Activated CD4-positive, alpha-beta memory T cell treated with anti-CD3 and anti-CD28 coated beads for 36 hours (primary cell): ENCODE results near the gene ADCYAP1R1. TPM values are rescaled to one million over a fixed set of nuclear protein-coding genes. Genes with fewer than 3 reads are reported as not detected.

Experiments
- CTCF ChIA-PET: fragments of 350-600 bp; sonication (Branson Sonifier 250); formaldehyde crosslinking; loops from one replicate; lab custom pipeline; 2021; ENCODE audit warnings: antibody characterized with exemption, inconsistent platforms; lab: Charles Lee
- POLR2A ChIA-PET: fragments of 350-600 bp; sonication (Branson Sonifier 250); formaldehyde crosslinking; loops from one replicate; lab custom pipeline; 2021; ENCODE audit warnings: antibody characterized with exemption; lab: Charles Lee
- DNase-seq: peaks from one replicate; pipeline ENCODE4 v3.0.0-alpha.2; 2020
- H3K27ac Mint-ChIP-seq: one replicate; pipeline ENCODE4 v1.8.0; 2021; ENCODE audit warnings: mixed read lengths
- H3K27me3 Mint-ChIP-seq: one replicate; pipeline ENCODE4 v1.8.0; 2021; ENCODE audit warnings: mixed read lengths
- H3K36me3 Mint-ChIP-seq: one replicate; pipeline ENCODE4 v1.8.0; 2021; ENCODE audit warnings: mixed read lengths
- H3K4me1 Mint-ChIP-seq: one replicate; pipeline ENCODE4 v1.8.0; 2021; ENCODE audit warnings: low read depth, mixed read lengths
- H3K4me3 Mint-ChIP-seq: one replicate; pipeline ENCODE4 v1.8.0; 2021; ENCODE audit warnings: mild to moderate bottlenecking, mixed read lengths
- H3K9me3 Mint-ChIP-seq: one replicate; pipeline ENCODE4 v1.8.0; 2021; ENCODE audit warnings: mixed read lengths
- intact Hi-C: fragments of 100-400 bp; cut with micrococcal nuclease; formaldehyde crosslinking; loops from one replicate; pipeline ENCODE4 v1.15.1; 2023
- total RNA-seq, 2 experiments: library from RNA; stranded (reverse); gene quantifications; one replicate each; pipeline ENCODE4 v1.2.3, GENCODE V29; 2021

ADCYAP1R1 gene
- not detected for total RNA-seq

DNA sequence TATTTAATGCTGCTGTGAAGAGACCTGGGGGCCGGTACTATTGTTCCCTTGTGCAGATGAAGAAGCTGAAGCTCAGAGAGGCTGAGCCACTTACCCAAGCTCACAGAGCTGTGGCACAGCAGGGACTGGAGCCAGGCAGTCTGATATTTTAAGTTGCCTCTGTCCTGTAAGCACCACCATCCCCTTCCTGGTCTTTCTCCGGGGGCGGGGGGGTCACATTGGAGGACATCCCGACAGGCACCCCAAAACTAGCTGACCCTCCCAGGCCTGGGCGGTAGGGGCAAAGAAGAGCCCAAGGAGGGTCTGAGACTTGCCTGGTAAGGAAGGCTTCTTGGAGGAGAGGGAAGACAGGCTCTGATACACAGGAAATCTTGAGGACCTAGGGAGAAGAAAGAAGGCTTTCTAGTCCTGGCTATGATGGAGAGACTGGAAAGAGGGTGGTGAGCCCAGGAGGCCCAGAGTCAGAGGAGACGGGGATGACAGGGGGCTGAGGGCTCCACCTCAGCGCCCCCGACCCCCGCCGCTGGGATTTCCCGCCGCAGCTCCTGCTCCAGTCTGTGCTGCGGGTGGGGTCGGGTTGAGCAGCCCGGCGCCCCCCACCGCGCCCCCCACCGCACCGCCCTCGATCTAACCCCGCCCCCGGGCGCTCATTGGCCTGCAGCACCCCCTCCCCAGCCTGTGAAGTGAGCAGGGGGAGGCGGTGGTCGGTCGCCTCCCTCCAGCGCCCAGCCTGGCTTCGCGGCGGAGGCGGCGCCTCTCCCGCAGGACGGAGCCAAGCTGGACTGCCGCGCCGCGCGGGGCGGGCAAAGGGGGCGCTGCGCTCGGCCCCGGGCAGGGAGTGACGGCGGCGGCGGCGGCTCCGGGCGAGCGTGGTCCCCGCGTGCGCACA, at the start of gene ADCYAP1R1:
Gene ADCYAP1R1, plus strand, starts transcription at position 711 of the 889 bp plus-strand sequence. CDS start 10,957 bp downstream, outside the sequence.
- no peak within 1 kb of the TSS for H3K27ac Mint-ChIP-seq
- intact Hi-C loops = no loop called here
- CTCF ChIA-PET = no interaction called here
- no peaks in the 10 kb centered on the region for H3K9me3 Mint-ChIP-seq
- DNase-seq = no peak
- no peak within 1 kb of the TSS for H3K4me3 Mint-ChIP-seq
- no peaks in the 10 kb centered on the region for H3K36me3 Mint-ChIP-seq
- peaks cover 1% of the 10 kb centered on the region for H3K4me1 Mint-ChIP-seq
- H3K27me3 Mint-ChIP-seq = peaks cover 28% of the 10 kb centered on the region
- POLR2A ChIA-PET = no interaction called here

DNA sequence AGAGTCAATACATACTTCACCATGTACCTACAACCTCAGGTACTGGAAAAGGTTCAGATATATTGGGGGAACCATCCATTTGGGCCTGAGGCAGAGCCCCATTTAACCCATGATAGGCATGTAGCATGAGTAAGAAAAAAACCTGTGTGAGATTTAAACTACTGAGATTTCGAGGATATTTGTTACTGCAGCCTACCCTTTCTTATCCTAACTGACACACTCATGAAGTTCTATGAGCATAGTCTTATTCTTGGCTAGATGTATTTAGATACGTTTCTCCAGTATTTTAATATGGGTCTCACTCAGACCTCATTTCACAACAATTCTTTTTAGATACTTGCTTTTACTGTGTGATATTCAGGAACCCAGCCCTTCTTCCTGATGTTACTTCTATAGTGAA, 49.0 kb upstream of the ADCYAP1R1 start:
- H3K27ac Mint-ChIP-seq = no peak overlapping the region
- DNase-seq = no peak
- ChIA-PET POLR2A (no interaction called here), CTCF (no interaction called here)
- H3K4me3 Mint-ChIP-seq = no peak overlapping the region
- intact Hi-C loops = no loop called here
- H3K27me3 Mint-ChIP-seq = no peaks in the 10 kb centered on the region
- no peaks in the 10 kb centered on the region for H3K4me1 Mint-ChIP-seq
- H3K36me3 Mint-ChIP-seq = no peaks in the 10 kb centered on the region
- H3K9me3 Mint-ChIP-seq = no peaks in the 10 kb centered on the region

DNA sequence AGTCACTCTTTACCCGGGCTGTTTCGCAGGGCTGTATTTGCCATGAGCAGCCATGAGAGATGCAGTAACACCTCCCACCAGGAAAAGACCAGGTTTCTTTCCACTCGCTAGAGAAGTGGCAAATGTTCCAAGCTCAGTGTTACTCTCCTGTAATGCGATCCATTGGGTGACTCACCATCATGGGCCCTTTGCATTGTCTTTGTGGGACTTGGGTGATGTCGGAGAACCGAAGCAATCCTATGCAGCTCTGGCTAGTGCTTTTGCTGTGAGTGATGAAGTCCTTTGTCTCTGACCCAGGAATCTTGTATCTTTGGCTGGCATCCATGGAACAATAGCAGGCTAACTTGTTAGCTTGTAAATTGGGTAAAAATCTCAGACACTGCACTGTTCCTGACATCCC, 48.4 kb upstream of the ADCYAP1R1 start:
- no peaks in the 10 kb centered on the region for H3K4me1 Mint-ChIP-seq
- no peak overlapping the region for H3K4me3 Mint-ChIP-seq
- no peaks in the 10 kb centered on the region for H3K9me3 Mint-ChIP-seq
- ChIA-PET CTCF (interaction anchor here (1.0 kb wide), 1 partner anchor 20 kb away, joined by 5 read pairs; no protein-coding TSS in a partner anchor), POLR2A (no interaction called here)
- intact Hi-C loops = no loop called here
- no peaks in the 10 kb centered on the region for H3K36me3 Mint-ChIP-seq
- H3K27ac Mint-ChIP-seq = no peak overlapping the region
- no peak for DNase-seq
- no peaks in the 10 kb centered on the region for H3K27me3 Mint-ChIP-seq

DNA sequence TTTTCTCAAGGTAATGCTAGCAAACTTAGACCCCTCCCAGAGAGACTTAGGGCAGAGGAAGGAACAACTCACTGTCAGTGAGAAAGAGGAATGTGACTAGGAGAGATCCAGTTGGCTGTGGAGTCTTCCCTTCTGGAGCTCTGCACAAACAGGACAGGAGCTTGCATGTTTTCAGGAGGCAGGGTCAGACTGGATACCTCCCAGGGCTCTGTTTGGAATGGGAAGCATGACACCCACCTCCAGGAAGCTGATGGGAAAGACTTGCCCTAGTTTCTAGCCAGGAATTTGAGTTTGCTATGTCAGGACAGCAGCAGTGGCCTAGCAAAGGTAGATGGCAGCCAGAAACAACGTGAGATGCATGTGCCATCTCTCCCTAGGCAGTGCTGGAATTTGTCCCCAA, 47.7 kb upstream of the ADCYAP1R1 start:
- H3K9me3 Mint-ChIP-seq = no peaks in the 10 kb centered on the region

DNA sequence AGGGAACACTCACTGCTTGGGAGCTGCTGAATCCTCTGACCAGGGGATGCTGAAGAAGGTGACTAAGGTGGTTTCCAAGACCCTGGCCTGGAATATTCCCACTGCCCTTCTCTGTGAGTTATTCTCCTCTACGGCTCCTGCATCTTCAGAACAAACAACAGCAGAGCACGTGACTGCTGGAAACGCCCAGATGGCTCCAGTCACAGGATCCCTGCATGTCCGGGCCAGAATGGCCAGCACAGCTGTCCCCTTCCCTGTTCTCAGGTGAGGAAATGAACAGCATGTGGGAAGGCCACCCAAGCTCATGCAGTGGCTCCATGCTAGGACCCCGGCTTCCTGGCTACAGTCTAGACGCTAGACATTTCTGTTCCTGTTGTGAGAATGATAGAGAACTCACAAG, 45.3 kb upstream of the ADCYAP1R1 start:
- Mint-ChIP-seq H3K4me3 (no peak overlapping the region), H3K27ac (no peak overlapping the region), H3K36me3 (no peaks in the 10 kb centered on the region), H3K27me3 (peaks cover 2% of the 10 kb centered on the region), H3K9me3 (peaks cover 5% of the 10 kb centered on the region), H3K4me1 (no peaks in the 10 kb centered on the region)
- POLR2A ChIA-PET = no interaction called here
- intact Hi-C loops = no loop called here
- CTCF ChIA-PET = interaction anchor here (2.5 kb wide), 1 partner anchor 116 kb away, joined by 8 read pairs; no protein-coding TSS in a partner anchor
- DNase-seq = no peak

More for the DNA sequence above, 47.7 kb upstream of the ADCYAP1R1 start:
- ChIA-PET POLR2A (no interaction called here), CTCF (interaction anchor here (1.0 kb wide), 1 partner anchor 21 kb away, joined by 5 read pairs; no protein-coding TSS in a partner anchor)
- Mint-ChIP-seq H3K4me1 (no peaks in the 10 kb centered on the region), H3K4me3 (no peak overlapping the region), H3K36me3 (no peaks in the 10 kb centered on the region), H3K27me3 (no peaks in the 10 kb centered on the region), H3K27ac (no peak overlapping the region)
- no peak for DNase-seq
- intact Hi-C loops = no loop called here

DNA sequence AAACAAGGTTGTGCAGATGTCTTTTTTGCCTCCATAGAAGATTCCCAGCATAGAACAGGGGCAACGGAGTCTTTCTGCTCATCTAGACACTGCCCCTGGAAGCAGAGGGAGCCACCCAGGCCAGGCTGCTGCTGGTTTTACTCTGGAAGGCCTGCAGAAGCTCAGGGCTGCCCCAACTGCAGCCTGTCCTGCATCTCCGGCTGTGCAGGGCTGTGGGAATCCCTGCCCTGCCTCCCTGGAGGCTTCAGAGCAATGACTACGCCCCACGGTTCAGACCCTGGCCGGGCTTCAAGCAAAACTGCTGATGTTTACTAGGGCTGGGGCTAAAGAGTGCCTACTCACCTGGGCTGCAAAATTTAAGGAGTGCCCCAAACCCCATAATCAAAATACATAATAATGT, 44.5 kb upstream of the ADCYAP1R1 start:
- Mint-ChIP-seq H3K27me3 (peaks cover 2% of the 10 kb centered on the region), H3K4me1 (no peaks in the 10 kb centered on the region), H3K36me3 (no peaks in the 10 kb centered on the region), H3K9me3 (peaks cover 5% of the 10 kb centered on the region), H3K27ac (no peak overlapping the region), H3K4me3 (no peak overlapping the region)
- ChIA-PET POLR2A (no interaction called here), CTCF (interaction anchor here (2.5 kb wide), 1 partner anchor 115 kb away, joined by 8 read pairs; no protein-coding TSS in a partner anchor)
- intact Hi-C loops = no loop called here
- DNase-seq = no peak

DNA sequence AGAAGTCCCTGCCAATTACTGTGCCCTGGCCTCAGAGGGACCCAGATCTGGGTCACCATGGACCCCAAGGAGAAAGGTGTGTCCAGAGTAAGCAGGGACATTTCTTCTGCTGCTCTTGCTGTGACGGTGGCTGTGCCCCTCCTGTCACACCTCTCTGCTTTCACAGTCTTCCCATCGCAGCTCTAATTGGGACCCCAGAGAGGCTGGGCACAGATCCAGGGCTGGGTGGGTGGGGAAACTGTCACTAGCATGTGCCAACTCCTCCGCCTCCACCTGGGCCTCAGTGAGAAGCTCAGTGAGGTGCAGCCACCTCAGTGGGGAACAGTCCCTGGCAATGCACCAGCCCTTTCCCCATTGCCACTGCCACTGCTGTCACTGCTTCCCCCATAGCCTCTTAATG, 37.3 kb upstream of the ADCYAP1R1 start:
- CTCF ChIA-PET = no interaction called here
- Mint-ChIP-seq H3K4me1 (peaks cover 25% of the 10 kb centered on the region), H3K36me3 (no peaks in the 10 kb centered on the region), H3K27ac (no peak overlapping the region), H3K4me3 (no peak overlapping the region), H3K9me3 (peaks cover 5% of the 10 kb centered on the region), H3K27me3 (peaks cover 2% of the 10 kb centered on the region)
- no peak for DNase-seq
- POLR2A ChIA-PET = no interaction called here
- intact Hi-C loops = no loop called here

DNA sequence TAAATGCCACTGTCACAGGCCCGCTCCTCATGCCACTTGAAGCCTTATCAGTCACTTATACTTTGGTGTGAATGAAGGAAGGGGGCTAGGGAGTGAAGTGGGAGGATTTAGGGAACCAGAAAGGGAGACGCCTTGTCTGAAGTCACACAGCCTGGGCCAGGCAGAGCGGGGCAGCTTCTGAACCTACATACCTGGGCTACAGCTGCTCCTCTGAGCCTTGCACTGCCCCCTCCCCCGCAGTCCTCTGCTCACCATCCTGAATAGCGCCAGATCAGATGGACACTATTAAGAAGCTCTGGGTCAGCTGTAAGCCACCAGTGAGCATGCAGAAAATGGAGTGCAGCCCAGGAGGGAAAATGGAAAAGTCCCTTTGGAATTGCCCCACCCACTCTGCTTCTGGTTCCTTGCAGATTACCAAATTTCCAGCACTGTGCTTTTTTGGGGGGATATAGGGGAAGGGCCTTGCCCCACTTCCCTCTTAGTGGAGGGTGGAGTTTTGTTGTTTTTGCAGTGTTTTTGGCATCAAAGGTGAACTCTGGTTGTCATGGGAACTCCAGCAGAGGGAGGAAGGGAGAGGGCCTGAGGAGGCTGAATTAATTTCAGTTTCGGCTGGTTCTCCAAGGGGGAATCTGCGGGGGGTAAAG, 35.0 kb upstream of the ADCYAP1R1 start:
- Mint-ChIP-seq H3K4me3 (no peak overlapping the region), H3K36me3 (no peaks in the 10 kb centered on the region), H3K27ac (no peak overlapping the region), H3K9me3 (no peaks in the 10 kb centered on the region), H3K4me1 (peaks cover 34% of the 10 kb centered on the region), H3K27me3 (no peaks in the 10 kb centered on the region)
- intact Hi-C loops = no loop called here
- no peak for DNase-seq
- POLR2A ChIA-PET = no interaction called here
- CTCF ChIA-PET = no interaction called here

DNA sequence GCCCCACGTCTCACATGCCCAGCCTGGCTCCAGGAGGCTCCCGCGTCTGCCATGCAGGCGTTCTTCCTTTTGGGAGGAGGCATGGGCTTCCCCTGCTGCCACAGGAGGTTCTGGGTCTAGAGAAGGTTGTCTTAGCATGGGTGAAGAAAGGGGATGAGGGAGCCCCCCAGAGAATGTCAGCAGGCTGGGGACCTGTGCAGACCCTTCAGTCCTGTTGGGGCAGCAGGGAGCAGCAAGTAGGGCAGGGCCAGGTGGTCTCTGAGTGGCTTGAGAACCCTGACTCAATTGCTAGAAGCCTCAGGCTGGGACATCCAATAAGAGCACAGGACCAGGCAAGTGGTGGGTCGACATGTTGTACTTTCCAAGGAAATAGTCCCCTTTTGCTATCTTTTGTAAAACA, 34.4 kb upstream of the ADCYAP1R1 start:
- H3K27ac Mint-ChIP-seq = no peak overlapping the region
- no peaks in the 10 kb centered on the region for H3K9me3 Mint-ChIP-seq
- H3K4me3 Mint-ChIP-seq = no peak overlapping the region
- no peaks in the 10 kb centered on the region for H3K36me3 Mint-ChIP-seq
- DNase-seq = no peak
- H3K27me3 Mint-ChIP-seq = no peaks in the 10 kb centered on the region
- intact Hi-C loops = no loop called here
- CTCF ChIA-PET = no interaction called here
- POLR2A ChIA-PET = no interaction called here
- H3K4me1 Mint-ChIP-seq = peaks cover 35% of the 10 kb centered on the region

DNA sequence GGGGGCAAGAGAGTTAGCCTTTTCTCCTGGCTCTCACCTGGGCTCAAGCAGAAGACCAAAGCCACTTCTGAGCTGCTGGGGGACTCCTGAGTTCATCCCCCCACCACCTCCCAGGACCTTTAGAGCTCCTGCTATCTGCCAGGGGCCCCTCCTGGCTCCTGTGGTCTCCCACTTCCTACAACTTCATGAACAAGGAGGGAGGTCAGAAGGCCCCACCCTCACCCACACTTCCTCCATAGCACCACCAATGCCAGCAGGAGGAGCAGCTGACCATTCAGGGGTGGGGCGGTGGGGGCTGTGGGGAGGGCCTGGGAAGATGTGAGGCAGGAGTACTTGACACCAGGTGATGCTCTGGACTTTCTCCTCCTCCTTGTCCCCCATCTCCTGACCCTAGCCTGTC, 32.6 kb upstream of the ADCYAP1R1 start:
- ChIA-PET POLR2A (no interaction called here), CTCF (interaction anchor here (1.5 kb wide), 1 partner anchor 36 kb away, joined by 3 read pairs; no protein-coding TSS in a partner anchor)
- H3K4me1 Mint-ChIP-seq = peaks cover 51% of the 10 kb centered on the region
- H3K27ac Mint-ChIP-seq = no peak overlapping the region
- H3K27me3 Mint-ChIP-seq = no peaks in the 10 kb centered on the region
- peaks cover under 1% of the 10 kb centered on the region for H3K36me3 Mint-ChIP-seq
- intact Hi-C loops = no loop called here
- peaks cover 4% of the 10 kb centered on the region for H3K9me3 Mint-ChIP-seq
- no peak for DNase-seq
- H3K4me3 Mint-ChIP-seq = no peak overlapping the region

DNA sequence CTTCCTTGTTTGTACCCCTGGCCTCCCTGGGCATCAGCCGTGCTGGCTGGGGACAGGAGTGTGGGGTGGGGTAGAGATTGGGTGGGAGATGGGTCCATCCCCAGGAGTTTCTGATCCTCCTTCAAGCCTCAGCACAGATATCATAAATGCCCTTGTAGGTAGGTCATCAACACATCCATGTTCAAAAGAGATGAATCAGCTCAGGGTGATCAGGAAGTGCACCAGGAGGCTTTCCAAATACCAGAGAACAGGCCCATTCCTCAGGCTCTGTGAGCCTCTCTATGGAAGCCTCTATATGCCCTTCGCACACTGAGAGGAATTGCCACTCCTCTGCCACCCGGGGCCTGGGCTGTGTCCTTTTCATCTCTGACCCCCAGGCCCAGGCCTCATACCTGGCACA, 31.9 kb upstream of the ADCYAP1R1 start:
- Mint-ChIP-seq H3K27ac (no peak overlapping the region), H3K4me1 (peaks cover 55% of the 10 kb centered on the region), H3K36me3 (peaks cover 3% of the 10 kb centered on the region), H3K9me3 (peaks cover 6% of the 10 kb centered on the region), H3K27me3 (no peaks in the 10 kb centered on the region), H3K4me3 (no peak overlapping the region)
- DNase-seq = no peak
- POLR2A ChIA-PET = no interaction called here
- intact Hi-C loops = no loop called here
- CTCF ChIA-PET = interaction anchor here (1.5 kb wide), 1 partner anchor 37 kb away, joined by 3 read pairs; no protein-coding TSS in a partner anchor

DNA sequence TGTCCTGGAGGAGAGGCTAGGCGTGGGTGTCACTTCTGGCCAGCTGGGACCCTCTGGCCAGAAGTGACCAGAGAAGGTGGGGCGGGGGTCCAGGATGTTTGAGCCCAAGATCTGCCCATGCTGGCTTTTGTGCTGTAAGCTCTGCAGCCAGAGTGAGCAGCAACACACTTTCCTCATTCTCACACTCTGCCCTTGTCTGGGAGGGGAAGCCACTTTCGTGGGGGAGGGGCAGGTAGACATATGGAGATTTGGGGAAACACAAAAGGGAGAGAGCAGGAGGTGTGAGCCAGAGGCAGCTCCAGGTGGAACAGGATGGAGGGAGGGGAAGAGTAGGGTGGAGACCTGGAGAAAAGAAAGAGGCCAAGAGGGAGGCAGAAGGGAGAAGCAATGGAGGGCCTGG, 31.5 kb upstream of the ADCYAP1R1 start:
- no peaks in the 10 kb centered on the region for H3K27me3 Mint-ChIP-seq
- intact Hi-C loops = no loop called here
- no peak overlapping the region for H3K27ac Mint-ChIP-seq
- ChIA-PET POLR2A (no interaction called here), CTCF (no interaction called here)
- H3K4me1 Mint-ChIP-seq = peaks cover 55% of the 10 kb centered on the region
- no peak overlapping the region for H3K4me3 Mint-ChIP-seq
- peaks cover 6% of the 10 kb centered on the region for H3K9me3 Mint-ChIP-seq
- peaks cover 3% of the 10 kb centered on the region for H3K36me3 Mint-ChIP-seq
- DNase-seq = no peak
